ENCODE measurements around the gene PTPRT. TPM values are rescaled to one million over a fixed set of nuclear protein-coding genes. Genes with fewer than 3 reads are reported as not detected.

Gene PTPRT
- total RNA-seq, 4 donors from 2014 or later = under 0.01 to 0.64 (median 0.40) TPM

- Histone ChIP-seq H3K4me3 (no peak overlapping the region), H3K27ac (no peak overlapping the region), H3K4me1 (no peaks in the 10 kb centered on the region), H3K27me3 (no peaks in the 10 kb centered on the region), H3K9me3 (no peaks in the 10 kb centered on the region), H3K36me3 (no peaks in the 10 kb centered on the region)
- intact Hi-C loops (cut with DNase I; ENCODE audit: low total_unique reads) (no loop called here), in situ Hi-C loops (cut with MboI; ENCODE audit: low pct_ligation_motif_present in 1 of 4, low pct_unique_long_range_greater_than_20kb in 1 of 4, low sequenced_read_pairs in 3 of 4) (no loop called here)
- DNase-seq = no peak
- 20 to 65% methylated on average over 1 to 7 of the region's 7 CpGs for WGBS, 2 donors (ENCODE audit: low coverage in 1 of 2)
- TF ChIP-seq POLR2A (IDR thresholded peaks at IDR 0.05) (no peak), EP300 (IDR thresholded peaks at IDR 0.05; ENCODE audit: low read depth) (no peak), CTCF (IDR thresholded peaks at IDR 0.05) (no peak), POLR2AphosphoS5 (IDR thresholded peaks at IDR 0.05) (no peak)
These were observed 1071.7 kb downstream of the PTPRT start for GRCh38 chr20:42118001-42118400.

- Histone ChIP-seq H3K36me3 (no peaks in the 10 kb centered on the region), H3K9me3 (no peaks in the 10 kb centered on the region), H3K27ac (no peak overlapping the region), H3K27me3 (no peaks in the 10 kb centered on the region), H3K4me3 (no peak overlapping the region), H3K4me1 (no peaks in the 10 kb centered on the region)
- intact Hi-C loops (cut with DNase I; ENCODE audit: low total_unique reads) (no loop called here), in situ Hi-C loops (cut with MboI; ENCODE audit: low pct_ligation_motif_present in 1 of 4, low pct_unique_long_range_greater_than_20kb in 1 of 4, low sequenced_read_pairs in 3 of 4) (no loop called here)
- WGBS, 2 donors (ENCODE audit: low coverage in 1 of 2) = 80% methylated on average over 1 to 8 of the region's 8 CpGs
- DNase-seq = no peak
- TF ChIP-seq CTCF (IDR thresholded peaks at IDR 0.05) (no peak), EP300 (IDR thresholded peaks at IDR 0.05; ENCODE audit: low read depth) (no peak), POLR2A (IDR thresholded peaks at IDR 0.05) (no peak), POLR2AphosphoS5 (IDR thresholded peaks at IDR 0.05) (no peak)
These were observed 1076.5 kb downstream of the PTPRT start for GRCh38 chr20:42113236-42113635.

GRCh38 chr20:42112161-42112560 lies 1077.5 kb downstream of the PTPRT start:
- intact Hi-C loops (cut with DNase I; ENCODE audit: low total_unique reads) (no loop called here), in situ Hi-C loops (cut with MboI; ENCODE audit: low pct_ligation_motif_present in 1 of 4, low pct_unique_long_range_greater_than_20kb in 1 of 4, low sequenced_read_pairs in 3 of 4) (no loop called here)
- no peaks in the 10 kb centered on the region for H3K4me1 ChIP-seq
- no peaks in the 10 kb centered on the region for H3K36me3 ChIP-seq
- H3K27ac ChIP-seq = no peak overlapping the region
- H3K9me3 ChIP-seq = no peaks in the 10 kb centered on the region
- no peaks in the 10 kb centered on the region for H3K27me3 ChIP-seq
- 85% methylated on average over 5 of the region's 5 CpGs; no CpG with 5 or more reads in 1 of the 2 donors for WGBS, 2 donors (ENCODE audit: low coverage in 1 of 2)
- no peak overlapping the region for H3K4me3 ChIP-seq
- DNase-seq = no peak
- no peak for TF ChIP-seq POLR2A (IDR thresholded peaks at IDR 0.05)

- no peak for DNase-seq
- Histone ChIP-seq H3K27ac (no peak overlapping the region), H3K4me3 (no peak overlapping the region), H3K4me1 (no peaks in the 10 kb centered on the region), H3K36me3 (no peaks in the 10 kb centered on the region), H3K9me3 (no peaks in the 10 kb centered on the region), H3K27me3 (no peaks in the 10 kb centered on the region)
- TF ChIP-seq POLR2AphosphoS5 (IDR thresholded peaks at IDR 0.05) (no peak), POLR2A (IDR thresholded peaks at IDR 0.05) (no peak), EP300 (IDR thresholded peaks at IDR 0.05; ENCODE audit: low read depth) (no peak), CTCF (IDR thresholded peaks at IDR 0.05) (no peak)
- WGBS, 2 donors (ENCODE audit: low coverage in 1 of 2) = 75 to 81% methylated on average over 1 of the region's 1 CpG
- intact Hi-C loops (cut with DNase I; ENCODE audit: low total_unique reads) (no loop called here), in situ Hi-C loops (cut with MboI; ENCODE audit: low pct_ligation_motif_present in 1 of 4, low pct_unique_long_range_greater_than_20kb in 1 of 4, low sequenced_read_pairs in 3 of 4) (no loop called here)
These were observed 1078.4 kb downstream of the PTPRT start for GRCh38 chr20:42111349-42111748.

- no peak for TF ChIP-seq POLR2A (IDR thresholded peaks at IDR 0.05)
- no peak for TF ChIP-seq EP300 (IDR thresholded peaks at IDR 0.05; ENCODE audit: low read depth)
- TF ChIP-seq POLR2AphosphoS5 (IDR thresholded peaks at IDR 0.05) = no peak
- no peak for TF ChIP-seq CTCF (IDR thresholded peaks at IDR 0.05)
- in situ Hi-C loops (cut with MboI; ENCODE audit: low pct_ligation_motif_present in 1 of 4, low pct_unique_long_range_greater_than_20kb in 1 of 4, low sequenced_read_pairs in 3 of 4) = no loop called here
- no peaks in the 10 kb centered on the region for H3K27me3 ChIP-seq
- 67 to 71% methylated on average over 2 to 14 of the region's 15 CpGs for whole genome bisulfite sequencing, 2 donors (ENCODE audit: low coverage in 1 of 2)
- no peaks in the 10 kb centered on the region for H3K4me1 ChIP-seq
- H3K27ac ChIP-seq = no peak overlapping the region
- no peak overlapping the region for H3K4me3 ChIP-seq
- DNase-seq = no peak
- intact Hi-C loops (cut with DNase I; ENCODE audit: low total_unique reads) = no loop called here
- H3K9me3 ChIP-seq = no peaks in the 10 kb centered on the region
- H3K36me3 ChIP-seq = no peaks in the 10 kb centered on the region
These were observed 1079.4 kb downstream of the PTPRT start for GRCh38 chr20:42110301-42110700.

All from transverse colon (tissue), 4 donors.